GM12891 (cell line): ENCODE data around the gene ERICH3.

Experiments used
- POLR2A ChIP-seq: IDR thresholded peaks from 2 replicates; pipeline ENCODE4 v1.6.1; 2011; ENCODE audit warnings: low read depth, low read length, control low read depth
- TAF1 ChIP-seq: IDR thresholded peaks from 2 replicates; pipeline ENCODE4 v1.6.1; 2011; ENCODE audit warnings: low read depth, low read length, control low read depth

DNA sequence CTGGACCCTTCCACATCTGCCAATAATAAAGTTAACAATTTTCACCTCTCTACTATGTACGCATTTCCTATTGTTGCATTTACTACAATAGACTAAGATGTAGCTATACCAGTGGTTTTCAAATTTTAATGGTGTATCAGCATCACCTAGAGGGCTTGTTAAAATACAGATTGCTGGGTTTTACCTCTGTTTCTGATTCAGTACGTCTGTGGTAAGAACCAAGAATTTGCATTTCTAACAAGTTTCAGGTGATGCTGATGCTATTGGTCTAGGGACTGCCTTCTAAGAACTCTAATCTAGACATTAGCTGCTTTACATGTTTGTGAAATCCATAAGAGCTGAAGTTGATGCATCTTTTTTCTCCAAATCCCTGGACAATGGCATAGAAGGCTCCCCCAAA is 59.7 kb downstream of the ERICH3 start:
- TF ChIP-seq TAF1 (no peak), POLR2A (no peak)
